NOMO-1 treated with dmso at 0.1 percent for 144 hours (cell line): Measurements from ENCODE around the gene CXCR4.

Experiments
- DNase-seq: peaks from one replicate; lab custom pipeline; 2025; ENCODE audit not compliant: unreplicated experiment; lab: John Stamatoyannopoulos, UW

Gene CXCR4

GRCh38 chr2:136131961-136132824 lies 14.2 kb upstream of the CXCR4 start:
- peak; percentile 88 for DNase-seq

- DNase-seq, result peak; percentile 24
Observed at GRCh38 chr2:136131484-136131960, 13.6 kb upstream of the CXCR4 start.

GRCh38 chr2:136130511-136130910 lies 12.6 kb upstream of the CXCR4 start:
- DNase-seq, result no peak

GRCh38 chr2:136130045-136130444 lies 12.1 kb upstream of the CXCR4 start:
- no peak for DNase-seq

DNA sequence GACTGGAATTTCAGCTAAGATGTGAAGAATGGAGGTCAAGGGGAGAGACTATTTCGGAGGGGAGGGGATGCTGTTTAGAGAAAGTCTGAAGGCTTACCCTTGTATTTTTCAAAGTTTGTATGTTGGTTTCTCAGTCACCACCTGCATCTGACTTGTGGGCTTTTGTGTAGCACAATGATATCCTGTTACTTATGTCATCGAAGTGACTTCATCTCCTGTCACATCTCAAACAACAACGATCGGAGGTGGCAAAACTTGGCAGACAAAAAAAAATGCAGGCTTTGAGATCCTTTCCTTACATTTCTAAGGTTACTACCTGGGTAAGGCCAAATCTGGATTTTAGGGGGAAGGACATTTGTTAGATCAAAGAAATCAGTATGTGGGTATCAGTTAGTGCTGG lies 11.7 kb upstream of the CXCR4 start:
- no peak for DNase-seq

DNA sequence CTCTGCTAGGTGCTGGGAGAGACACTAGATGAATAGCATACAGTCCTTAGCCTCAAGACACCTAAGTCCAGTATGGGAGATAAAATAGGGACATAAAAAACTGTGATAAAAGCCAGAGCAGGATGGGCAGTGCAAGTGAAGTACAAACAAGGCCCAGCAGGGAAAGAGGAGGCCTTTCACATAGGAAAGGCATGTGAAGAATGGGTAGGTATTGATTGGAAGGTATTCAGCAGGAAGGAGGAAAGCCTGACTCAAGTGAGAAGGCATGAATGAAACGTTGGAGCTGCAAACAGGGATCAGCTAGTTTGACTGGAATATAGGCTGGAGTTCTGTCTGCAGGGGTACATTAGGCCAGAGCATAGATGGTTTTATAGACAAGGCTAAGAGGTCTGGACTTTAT lies 11.0 kb upstream of the CXCR4 start:
- DNase-seq, result no peak

DNA sequence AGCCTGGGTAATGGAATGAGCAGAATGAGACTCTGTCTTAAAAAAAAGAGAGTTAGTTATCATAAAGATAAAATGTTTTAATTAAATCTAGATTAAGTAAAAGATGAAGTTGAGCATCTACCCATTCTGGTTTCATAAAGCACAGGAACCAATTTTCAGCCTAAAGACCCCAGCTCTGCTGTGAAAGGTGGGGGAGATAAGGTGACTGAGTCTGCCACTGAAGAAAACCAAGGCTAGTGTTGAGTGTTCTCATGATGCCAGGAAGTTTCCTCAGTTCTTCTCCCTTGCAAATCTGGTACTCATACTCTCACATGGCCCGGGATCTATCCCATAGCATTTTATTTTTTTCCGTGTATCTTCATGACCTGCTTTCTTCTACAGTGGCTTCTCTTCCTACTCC lies 10.4 kb upstream of the CXCR4 start:
- DNase-seq, result no peak

DNA sequence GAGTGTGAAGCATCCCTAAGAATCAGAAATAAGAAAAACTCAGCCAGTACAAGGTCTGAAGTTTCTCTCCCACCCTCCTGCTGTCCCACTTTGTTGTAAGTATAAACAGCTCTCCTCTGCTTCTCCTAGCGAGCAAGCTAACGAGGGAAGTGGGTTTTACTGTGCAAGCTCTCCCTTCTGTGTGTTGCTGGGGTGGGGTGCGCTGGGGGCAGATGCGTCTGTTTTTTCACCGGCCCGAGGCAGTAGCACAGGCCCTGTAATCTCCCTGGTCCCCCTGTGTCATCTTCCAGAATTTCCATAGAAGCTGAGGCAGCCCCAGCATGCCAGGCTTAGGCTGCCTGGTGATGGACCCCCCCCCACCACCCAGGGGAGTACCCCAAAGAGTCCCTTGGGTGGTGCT lies 9.4 kb upstream of the CXCR4 start:
- no peak for DNase-seq

GRCh38 chr2:136126421-136126926 lies 8.5 kb upstream of the CXCR4 start:
- no peak for DNase-seq

DNA sequence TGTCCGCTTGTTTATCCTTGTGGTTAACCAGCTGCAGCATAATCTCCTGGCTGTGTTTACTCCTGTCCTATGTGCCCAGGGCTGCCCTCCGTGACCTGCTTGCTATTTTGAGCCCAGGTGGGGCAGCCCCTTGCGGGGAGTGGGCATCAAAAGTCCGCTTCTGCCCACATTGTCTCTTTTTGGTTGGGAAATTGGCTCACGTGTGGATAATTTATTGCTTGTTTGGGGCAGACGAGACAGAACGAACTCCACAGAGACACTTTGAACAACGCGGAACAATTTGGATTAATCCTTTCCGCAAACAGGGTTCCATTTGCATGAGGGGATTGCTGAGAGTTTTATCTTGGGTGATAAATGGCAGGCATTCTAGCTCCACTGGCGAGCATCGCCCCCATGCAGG lies 8.1 kb upstream of the CXCR4 start:
- no peak for DNase-seq

- DNase-seq, result no peak
Observed at GRCh38 chr2:136125236-136125635, 7.3 kb upstream of the CXCR4 start.

- peak; percentile 33 for DNase-seq
Observed at GRCh38 chr2:136124805-136125204, 6.9 kb upstream of the CXCR4 start.

DNA sequence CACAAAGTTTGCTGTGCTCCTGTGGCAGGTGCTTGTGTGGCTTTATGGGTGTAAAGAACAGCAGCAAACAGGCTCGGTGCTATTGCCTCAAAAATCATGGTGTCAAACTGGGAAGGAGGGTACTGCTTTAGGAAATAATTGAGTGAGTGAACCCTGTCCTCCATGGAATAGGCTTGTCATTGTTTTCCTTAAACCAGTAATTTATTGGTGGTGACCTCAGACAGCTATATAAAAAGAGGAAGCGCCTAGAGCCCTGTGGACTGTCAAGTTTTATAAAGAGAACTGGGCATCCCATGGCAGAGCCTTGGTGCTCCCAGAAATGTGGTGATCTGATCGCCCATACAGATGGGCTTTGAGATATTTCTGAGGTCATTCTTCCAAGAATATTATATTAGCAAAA lies 4.7 kb upstream of the CXCR4 start:
- DNase-seq, result peak; percentile 65

DNA sequence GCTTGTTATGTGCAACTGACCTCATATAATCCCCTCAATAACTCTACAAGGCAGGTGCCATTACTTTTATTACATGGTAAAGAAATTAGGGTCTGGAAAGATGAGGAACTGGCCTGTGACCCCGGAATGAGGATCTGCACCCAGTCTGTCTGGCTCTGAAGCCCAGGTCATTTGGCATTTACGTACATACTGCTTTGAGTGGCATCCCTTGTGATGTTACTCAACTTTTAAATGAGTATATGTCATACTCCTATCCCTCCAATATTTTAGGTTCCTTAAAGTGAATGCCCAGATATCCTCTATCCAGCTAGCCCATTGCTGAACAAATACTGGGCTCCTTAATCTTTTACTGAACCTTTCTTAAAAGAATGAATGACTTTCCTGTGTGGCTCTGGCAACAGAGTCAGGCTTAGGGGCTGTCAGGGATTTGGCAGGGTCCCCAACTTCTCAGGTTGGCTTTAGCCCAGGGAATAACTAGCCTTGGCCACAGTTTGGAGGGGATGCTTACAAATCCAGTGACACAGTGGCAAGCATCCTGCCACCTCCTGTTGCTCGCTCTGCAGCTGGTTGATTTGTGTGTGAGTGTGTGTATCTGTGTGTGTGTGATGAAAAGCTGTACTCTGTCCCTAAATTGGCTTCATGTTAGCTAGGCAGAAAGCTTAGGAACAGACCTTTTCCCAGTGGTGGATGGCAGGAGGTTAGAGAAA lies 3.4 kb upstream of the CXCR4 start:
- no peak for DNase-seq

- DNase-seq, result no peak
Observed at GRCh38 chr2:136119717-136120675, 2.0 kb upstream of the CXCR4 start.

GRCh38 chr2:136118819-136119716 lies 1.1 kb upstream of the CXCR4 start:
- DNase-seq, result peak; percentile 86

DNA sequence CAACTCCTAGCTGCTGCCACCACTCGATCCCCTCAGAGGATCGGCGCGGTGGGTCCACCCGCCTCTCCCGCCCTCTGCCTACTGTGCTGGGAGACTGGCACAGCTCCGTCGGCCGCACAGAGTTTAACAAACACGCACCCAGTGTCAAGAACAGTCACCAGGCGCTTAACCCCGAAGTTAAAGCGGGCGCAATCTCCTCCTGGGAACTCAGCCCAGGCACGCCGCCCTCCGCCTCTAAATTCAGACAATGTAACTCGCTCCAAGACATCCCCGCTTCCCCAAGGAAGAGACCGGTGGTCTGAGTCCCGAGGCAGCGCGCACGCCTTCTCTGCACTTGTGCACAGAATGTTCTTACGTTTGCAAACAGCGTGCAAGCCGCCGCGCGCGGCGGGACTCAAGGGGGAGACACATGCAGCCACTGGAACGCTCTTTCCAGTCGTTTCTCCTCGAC lies 533 bp downstream of the CXCR4 start:
- no peak for DNase-seq

GRCh38 chr2:136116813-136117390 lies 1.0 kb downstream of the CXCR4 start:
- no peak for DNase-seq

- peak; percentile 88 for DNase-seq
Observed at GRCh38 chr2:136116151-136116812, 1.7 kb downstream of the CXCR4 start.
